Measurements from ENCODE around the gene CDK6.

- TF ChIP-seq POLR2A (IDR thresholded peaks at IDR 0.05; ENCODE audit: low read depth, low read length) (no peak), POLR2AphosphoS5 (IDR thresholded peaks at IDR 0.05; ENCODE audit: low read depth, low read length) (no peak), TAF1 (IDR thresholded peaks at IDR 0.05; ENCODE audit: borderline replicate concordance, low read depth, low read length) (no peak)
These were observed 139.0 kb downstream of the CDK6 start for GRCh38 chr7:92697414-92697813.
